NCI-H1092 treated with DMSO at 0.1 percent for 48 hours (cell line): ENCODE results near the gene PPP1R16B.
A peak's percentile ranks its signal among the peaks of the same experiment; 100 is the strongest.

Experiments used
- DNase-seq: peaks from one replicate; lab custom pipeline; 2025; lab: John Stamatoyannopoulos, UW

The PPP1R16B gene

DNA sequence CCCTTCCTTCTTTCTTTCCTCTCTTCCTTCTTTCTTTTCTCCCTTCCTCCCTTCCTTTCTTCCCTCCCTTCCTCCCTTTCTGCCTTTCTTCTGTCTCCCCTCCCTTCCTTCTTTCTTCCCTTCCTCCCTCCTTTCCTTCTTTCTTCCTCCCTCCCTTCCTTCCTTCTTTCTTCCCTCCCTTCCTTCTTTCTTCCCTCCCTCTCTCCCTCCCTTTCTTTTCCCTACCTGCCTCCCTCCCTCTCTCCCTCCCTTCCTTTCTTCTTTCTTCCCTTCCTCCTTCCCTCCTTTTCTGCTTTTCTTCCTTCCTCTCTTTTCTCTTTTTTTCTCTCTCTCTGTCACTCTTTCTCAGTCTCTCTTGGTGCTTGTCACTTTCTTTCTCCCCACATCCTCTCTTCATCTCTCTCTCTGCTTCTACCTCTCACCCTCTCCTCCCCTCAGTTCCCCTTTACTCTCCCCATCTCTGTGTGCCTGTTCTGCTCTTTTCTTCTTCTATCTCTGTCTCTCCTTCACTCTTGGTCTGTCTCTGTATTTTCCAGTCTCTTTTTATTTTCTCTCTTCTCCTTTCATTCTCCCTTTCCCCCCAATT lies 90.6 kb downstream of the PPP1R16B start:
- no peak for DNase-seq

DNA sequence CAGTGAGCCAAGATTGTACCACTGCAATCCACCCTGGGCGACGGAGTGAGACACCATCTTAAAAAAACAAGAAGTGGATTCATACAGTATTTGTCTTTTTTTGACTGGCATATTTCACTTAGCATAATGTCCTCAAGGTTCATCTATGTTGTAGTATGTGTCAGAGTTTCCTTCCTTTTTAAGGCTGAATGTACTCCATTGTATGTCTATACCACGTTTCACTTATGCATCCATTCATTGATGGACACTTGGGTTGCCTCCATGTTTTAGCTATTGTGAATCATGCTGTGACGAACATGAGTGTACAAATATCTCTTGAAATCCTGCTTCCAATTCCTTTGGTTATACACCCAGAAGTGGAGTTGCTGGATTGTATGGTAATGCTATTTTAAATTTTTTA lies 91.8 kb downstream of the PPP1R16B start:
- no peak for DNase-seq

DNA sequence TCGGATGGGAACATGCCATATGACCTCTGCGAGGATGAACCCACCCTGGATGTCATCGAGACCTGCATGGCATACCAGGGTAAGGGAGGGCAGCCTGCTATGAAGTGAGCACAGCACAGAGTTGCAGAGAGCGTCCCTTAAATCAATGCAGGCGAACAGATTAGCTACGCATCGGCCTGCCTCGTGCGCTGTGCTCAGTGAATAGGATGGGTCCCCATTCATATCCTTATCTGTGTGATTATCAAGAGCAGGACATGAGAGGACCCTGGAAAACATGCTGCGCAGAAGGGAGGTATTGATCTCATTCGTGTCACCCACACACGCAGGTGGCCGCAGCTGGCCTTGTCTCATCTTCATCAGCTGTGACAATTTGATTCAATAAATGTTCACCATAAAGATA lies 95.1 kb downstream of the PPP1R16B start:
- DNase-seq, result no peak

DNA sequence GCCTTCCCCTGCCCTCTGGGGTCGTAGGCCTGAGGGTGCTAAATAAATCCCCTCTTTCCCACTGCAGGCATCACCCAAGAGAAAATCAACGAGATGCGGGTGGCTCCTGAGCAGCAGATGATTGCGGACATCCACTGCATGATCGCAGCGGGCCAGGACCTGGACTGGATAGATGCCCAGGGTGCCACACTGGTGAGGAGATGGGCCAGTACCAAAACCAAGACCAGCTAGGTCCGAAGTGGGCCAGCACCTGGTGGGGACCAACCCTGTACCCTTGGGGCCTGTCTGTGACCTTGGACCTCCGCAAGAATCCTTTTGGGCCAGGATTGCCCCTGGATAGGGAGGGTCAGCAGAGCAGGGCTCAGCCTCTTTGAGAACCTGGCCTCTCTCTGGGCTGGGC lies 97.1 kb downstream of the PPP1R16B start:
- DNase-seq, result no peak

DNA sequence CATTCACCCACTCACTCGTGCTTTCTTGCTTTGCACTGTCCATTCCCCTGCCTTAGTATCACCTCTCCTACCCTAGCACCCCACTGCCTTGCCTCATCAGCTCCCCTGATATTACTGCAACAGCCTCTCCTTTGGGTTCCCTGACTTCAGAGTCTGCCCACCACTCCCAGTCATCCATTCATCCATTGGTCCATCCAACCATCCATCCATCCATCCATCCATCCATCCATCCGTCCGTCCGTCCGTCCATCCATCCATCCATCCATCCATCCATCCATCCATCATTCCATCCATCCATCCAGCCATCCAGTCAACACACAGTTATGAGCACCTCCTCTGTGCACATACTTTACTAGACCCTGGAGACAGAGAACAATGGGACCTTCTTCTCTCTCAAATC lies 97.8 kb downstream of the PPP1R16B start:
- no peak for DNase-seq

DNA sequence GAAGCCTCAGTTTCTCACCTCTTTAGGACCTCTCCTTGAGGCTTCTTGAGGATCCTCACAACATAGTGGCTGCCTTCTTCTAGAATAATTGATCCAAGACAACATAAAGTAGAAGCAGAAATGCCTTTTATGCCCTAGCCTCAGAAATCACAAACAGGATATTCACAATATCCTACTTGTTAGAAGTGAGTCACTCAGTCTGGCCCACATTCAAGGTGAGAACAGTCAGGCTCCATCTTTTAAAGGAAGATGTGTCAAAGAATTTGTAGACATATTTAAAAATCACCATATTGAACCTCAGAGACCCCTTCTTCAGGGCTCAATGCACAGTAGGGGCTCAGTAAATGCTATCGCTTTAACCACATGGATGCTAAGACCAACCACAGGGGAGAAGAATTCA lies 99.9 kb downstream of the PPP1R16B start:
- no peak for DNase-seq

DNA sequence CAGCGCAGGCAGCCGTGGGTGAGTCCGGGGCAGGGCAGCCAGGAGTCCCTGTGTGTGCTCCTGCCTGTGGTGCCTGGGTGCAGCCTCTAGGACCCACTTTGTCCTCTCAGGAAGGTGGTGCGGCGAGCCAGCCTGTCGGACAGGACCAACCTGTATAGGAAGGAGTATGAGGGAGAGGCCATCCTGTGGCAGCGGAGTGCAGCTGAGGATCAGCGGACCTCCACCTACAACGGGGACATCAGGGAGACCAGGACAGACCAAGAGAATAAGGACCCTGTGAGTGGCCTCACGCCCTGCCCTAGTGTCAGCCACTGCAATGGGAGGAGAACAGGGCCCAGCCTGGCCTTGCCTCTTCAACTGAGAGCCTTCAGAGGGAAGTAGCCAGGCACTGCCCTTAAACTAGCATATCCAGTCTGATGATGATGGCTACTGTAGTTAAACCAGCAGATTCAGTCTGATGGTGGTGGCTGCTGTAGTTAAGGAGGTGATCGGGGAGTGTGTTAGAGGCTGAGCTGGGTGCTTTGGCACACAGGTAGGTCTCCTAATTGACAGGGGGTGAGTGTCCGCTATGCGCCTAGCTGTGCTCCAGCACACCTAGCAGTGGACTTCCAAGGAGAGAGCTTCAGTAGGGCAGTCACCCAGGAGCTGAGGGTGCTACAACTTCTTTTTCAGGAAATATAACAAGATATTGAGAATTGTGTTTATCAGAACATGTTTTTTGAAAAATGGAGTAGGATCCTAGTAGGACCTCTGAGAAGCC lies 102.6 kb downstream of the PPP1R16B start:
- DNase-seq, result no peak

DNA sequence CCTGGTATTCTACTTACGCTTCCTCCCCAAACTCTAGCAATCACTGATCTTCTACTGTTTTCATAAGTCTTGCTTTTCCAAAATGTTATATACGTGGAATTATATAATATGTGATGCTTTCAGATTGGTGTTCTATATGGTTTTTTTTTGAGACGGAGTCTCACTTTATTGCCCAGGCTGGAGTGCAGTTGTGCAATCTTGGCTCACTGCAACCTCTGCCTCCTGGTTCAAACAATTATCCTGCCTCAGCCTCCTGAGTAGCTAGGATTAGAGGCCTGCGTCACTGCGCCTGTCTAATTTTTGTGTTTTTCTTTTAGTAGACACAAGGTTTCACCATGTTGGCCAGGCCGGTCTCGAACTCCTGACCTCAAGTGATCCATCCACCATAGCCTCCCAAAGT lies 109.9 kb downstream of the PPP1R16B start:
- DNase-seq, result no peak

DNA sequence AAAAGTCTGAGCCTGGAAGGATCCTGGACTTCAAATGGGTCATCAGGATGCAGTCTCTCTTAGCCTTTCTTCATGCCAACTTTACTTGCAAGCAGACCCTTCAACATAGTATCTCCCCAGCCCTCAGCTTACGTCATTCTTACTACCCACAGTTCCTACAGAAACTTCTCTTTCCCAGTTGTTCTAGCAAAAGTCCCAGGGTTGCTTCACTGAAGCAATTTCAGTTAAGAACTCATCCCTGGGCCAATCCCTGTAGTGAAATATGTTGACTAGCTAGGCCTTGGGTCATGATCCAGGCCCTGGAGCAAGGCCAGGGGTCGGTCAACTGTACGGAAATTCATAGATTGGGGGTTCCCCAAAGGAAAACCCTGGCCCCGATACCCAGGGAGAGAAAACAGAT lies 112.2 kb downstream of the PPP1R16B start:
- DNase-seq, result no peak

DNA sequence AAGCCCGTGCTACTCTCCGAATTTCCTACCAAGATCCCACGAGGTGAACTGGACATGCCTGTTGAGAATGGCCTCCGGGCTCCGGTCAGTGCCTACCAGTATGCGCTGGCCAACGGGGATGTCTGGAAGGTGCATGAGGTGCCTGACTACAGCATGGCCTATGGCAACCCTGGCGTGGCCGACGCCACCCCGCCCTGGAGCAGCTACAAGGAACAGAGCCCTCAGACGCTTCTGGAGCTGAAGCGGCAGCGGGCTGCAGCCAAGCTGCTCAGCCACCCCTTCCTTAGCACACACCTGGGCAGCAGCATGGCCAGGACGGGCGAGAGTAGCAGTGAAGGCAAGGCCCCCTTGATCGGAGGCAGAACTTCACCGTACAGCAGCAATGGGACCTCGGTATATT lies 112.7 kb downstream of the PPP1R16B start:
- no peak for DNase-seq

DNA sequence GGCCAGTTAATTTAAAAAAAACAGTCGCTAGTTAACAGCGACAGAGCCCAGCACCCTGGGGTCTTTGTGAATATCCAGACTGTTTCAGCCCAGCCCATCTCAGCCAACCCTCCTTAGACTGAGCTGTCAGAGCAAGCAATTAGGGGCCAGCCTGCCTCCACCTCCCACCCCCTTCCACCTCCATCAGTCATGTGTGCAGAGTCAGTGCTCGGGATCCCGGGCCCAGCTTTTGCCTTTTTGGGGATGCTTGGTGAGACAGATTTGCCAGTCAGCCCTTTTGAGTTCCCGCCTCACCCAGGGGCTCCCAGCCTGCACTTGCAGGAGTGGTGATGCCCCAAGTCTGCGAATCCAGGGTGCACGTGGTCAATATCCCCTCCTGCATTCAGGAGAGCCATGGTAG lies 114.2 kb downstream of the PPP1R16B start:
- DNase-seq, result no peak

DNA sequence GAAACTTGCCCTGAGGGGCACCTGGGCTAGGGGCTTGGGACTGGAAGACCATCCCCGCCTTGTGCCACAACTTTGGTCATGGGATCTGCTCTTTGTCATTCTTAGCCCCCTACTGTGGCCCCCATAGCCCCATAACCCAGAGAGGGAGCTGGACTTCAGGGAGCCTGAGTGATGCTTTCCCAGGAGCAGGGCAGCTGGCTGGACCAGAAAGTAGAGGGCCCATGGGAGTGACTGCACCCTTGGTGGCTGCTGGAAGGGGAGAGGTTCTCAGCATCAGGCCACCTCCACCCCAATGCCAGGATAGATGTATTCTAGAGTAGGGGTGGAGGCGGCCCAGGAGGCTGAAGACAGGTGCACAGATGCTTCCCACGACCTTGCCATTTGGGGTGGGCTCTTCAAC lies 114.9 kb downstream of the PPP1R16B start:
- DNase-seq, result no peak

DNA sequence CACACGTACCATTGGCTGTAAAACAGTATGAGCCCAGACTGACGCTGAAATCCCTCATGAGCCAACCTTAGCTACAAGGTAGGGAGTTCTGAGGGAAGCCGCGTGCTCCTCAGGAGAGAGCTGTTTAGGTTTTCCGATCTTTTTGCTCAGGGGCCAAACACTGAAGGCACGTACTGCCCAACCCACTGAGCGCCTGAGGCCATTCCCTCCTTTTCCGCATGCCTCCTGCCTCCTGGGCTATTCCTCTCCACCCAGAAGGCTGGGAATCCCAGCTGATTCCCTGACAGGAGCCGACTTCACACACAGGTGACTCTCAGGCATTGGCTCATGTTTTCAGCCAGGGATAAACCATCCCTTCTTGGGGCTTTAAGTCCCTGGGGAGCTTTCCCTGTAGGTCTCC lies 115.4 kb downstream of the PPP1R16B start:
- DNase-seq, result no peak

DNA sequence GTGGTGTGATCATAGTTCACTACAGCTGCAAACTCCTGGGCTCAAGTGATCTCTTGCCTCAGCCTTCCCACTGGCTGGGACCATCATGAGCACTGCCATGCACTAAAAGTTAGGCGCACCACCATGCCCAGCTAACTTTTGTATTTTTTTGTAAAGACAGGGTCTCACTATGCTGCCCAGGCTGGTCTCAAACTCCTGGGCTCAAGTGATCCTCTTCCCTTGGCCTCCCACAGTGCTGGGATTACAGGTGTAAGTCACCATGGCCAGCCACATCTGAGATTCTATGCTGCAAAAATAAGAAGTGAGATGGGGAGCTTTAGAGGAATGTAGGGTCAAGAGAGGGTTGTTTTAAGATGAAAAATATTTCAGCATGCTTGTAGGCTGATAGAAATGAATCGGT lies 119.2 kb downstream of the PPP1R16B start:
- DNase-seq, result no peak

DNA sequence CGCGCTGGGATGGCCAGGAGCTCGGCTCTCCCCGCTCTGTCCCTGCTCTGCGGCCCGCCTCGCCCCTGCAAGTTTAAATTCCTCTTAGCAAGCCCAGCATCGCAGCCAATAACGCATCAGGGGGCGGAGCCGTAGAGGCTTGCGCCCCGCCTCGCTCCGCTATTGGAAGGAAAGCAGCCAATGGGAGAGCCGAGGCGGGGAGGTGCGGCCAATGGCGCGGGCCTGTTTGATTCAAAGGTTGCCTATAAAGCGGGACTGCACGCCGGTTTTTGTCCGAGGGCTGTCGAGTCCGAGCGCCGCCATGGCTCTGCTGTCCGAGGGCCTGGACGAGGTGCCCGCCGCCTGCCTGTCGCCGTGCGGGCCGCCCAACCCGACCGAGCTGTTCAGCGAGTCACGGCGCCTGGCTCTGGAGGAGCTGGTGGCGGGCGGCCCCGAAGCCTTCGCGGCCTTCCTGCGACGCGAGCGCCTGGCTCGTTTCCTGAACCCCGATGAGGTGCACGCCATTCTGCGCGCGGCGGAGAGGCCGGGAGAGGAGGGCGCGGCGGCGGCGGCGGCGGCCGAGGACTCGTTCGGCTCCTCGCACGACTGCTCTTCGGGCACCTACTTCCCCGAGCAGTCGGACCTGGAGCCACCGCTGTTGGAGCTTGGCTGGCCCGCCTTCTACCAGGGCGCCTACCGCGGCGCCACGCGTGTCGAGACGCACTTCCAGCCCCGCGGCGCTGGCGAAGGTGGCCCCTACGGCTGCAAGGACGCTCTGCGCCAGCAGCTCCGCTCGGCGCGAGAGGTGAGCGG lies 120.8 kb downstream of the PPP1R16B start, which contains the start of gene FAM83D:
Gene FAM83D (plus strand): TSS at position 276 of the 792 bp plus-strand sequence. CDS start 26 bp downstream, at position 302.
- peak; percentile 98 for DNase-seq

DNA sequence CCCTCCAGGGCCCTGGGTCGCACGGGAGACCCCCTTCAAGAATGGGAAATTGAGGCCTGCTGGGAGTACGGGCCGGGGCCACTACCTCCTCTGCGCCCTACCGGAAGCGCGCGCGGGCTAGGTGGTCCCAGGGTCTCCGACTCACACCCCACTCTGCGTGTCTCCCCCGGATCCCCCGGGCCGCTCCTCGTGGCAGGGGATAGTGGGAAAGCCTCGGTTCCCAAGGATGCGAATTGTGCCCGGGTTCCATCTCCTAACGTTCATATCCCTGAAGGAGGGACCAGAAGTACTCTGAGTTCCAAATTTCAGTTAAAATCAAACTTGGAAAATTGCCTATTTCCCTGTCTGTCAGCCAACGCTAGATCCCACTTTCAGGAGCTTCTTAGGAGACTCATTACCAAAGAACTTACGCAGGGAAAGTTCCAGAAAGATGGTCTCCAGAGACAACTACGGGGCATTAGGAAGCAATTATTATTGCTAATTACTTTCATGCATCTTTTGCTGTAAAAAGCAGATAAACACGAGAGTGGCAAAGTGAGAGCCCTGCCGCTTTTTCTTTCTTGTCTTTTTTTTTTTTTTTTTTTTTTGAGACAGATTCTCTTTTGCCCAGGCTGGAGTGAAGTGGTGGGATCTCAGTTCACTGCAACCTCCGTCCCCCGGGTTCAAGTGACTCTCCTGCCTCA lies 121.6 kb downstream of the PPP1R16B start:
- peak; percentile 8 for DNase-seq

DNA sequence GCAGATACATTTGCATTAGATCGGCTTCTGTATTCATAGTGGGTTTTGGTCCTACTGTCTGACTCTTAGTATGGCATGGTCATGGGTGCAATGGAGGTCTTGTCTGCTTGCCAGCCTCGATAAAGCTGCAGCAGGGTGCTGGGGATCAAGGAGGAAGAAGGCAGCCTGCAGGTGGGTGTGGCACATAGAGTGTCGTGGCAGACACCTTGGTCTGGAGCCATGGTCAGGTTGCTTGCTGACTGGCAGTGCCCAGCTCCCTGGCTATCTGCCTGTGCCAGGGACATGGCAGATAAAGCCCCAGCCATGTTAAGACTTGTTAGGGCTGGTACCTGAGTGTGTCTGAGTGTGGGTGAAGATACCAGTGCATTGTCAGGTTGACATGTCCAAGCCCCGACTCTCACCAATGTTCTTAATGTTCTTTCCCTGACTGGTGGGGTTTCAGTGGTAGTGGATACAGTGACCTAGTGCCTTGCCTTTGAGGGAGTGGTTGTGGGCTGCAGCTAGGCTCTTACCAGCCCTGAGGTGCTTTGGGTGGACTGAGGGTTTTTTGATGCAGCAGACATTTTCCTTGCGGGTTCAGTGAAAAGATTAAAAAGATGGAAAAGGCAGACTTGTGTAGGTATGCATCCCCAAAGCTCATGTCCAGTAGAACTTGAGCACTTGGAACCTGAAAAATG lies 122.5 kb downstream of the PPP1R16B start:
- DNase-seq, result no peak

DNA sequence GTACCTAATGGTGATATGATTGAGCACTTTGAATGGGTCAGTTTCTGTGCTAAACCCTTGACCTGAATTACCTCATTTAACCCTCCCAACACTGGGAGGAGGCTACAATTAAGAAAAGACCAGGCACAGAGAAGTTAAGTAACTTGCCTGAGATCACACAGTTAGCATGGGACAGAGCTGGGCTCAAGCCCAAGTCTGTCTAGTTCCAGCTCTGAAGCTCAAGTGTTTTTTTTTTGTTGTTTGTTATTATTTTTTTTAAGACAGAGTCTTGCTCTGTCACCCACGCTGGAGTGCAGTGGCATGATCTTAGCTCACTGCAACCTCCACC lies 124.7 kb downstream of the PPP1R16B start:
- no peak for DNase-seq

DNA sequence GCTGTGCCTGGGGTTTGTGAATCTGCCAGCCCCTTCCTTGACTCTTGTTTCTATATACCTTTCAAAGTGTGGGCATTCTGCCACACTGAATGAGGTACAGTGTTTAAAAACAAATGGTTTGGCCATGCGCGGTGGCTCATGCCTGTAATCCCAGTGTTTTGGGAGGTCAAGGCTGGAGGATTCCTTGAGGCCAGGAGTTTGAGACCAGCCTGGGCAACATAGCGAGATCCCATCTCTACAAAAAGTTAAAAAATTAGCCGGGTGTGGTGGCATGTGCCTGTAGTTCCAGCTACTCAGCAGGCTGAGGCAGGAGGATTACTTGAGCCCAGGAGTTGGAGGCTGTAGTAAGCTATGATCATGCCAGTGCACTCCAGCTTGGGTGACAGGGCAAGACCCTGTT lies 126.5 kb downstream of the PPP1R16B start:
- DNase-seq, result no peak

DNA sequence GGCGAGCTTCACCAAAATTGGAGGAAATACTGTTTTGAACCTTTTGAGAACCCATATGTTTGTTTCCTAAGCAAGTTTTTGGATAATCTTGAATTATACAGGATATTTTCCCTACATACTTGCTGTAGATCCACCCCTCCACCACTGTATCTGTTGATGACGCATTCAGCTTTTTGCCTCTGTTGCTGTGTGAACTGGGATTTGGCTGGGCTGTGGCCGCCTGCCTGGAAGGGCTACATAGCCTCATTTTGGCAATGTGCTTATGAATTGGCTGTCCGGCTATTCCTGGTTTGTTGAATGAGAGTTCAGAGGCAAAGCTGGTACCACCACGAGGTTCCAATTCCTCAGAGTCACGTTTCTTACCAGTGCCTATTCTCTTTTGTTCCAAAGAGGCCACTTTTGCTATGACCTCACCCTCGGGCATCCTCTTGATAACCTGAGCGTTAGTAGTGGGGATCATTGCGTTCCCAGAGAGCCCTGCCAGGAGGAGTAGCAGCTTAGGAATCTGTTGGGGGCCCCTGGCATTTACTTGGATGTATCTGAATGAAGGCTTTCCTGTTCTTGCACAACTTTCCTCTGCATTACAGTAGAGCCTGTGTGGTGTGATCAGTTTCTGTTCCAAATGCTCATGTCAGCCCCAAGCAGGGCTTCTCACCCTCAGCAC lies 127.1 kb downstream of the PPP1R16B start:
- DNase-seq, result no peak

DNA sequence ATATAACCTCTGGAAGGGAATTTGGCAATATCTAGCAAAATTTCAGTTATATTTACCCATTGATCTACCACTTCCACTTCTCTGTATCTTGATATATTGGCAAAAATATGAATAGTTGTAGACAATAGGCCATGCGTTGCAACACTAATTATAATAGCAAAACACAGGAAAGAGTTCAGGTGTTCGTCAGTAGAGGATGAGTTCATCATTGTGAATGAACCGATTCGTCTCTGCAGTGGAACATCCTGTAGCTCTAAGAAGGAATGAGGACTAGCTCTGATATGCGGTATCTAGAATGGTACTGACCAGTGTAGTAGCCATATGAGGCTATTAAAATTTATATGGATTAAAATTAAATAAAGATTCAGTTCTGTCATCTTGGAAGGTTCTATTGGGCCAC lies 129.0 kb downstream of the PPP1R16B start:
- DNase-seq, result no peak

DNA sequence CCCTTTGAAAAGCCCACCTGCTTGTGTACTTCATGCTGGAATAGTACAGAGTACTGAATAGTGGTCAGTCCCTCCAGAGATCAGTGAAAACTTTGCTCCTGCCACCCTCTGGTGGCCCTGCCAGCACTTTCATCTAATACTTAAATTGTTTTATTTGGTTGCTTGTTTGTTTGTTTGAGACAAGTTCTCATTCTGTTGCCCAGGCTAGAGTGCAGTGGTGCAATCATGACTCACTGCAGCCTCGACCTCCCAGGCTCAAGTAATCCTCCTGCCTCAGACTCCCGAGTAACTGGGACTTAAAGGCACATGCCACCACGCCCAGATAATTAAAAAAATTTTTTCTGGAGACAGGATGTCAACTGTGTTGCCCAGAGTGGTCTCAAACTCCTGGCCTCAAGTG lies 129.8 kb downstream of the PPP1R16B start:
- no peak for DNase-seq
